DMS 273 treated with DMSO at 0.1 percent for 48 hours (cell line): ENCODE results near the gene TOR4A.
"Not testable (repeated sequence)": the region's sequence is repeated elsewhere in the genome, so short reads cannot be mapped to it uniquely, and the experiment has no call there.

ENCODE experiments used
- DNase-seq: peaks from one replicate; lab custom pipeline; 2025; lab: John Stamatoyannopoulos, UW

The TOR4A gene

DNA sequence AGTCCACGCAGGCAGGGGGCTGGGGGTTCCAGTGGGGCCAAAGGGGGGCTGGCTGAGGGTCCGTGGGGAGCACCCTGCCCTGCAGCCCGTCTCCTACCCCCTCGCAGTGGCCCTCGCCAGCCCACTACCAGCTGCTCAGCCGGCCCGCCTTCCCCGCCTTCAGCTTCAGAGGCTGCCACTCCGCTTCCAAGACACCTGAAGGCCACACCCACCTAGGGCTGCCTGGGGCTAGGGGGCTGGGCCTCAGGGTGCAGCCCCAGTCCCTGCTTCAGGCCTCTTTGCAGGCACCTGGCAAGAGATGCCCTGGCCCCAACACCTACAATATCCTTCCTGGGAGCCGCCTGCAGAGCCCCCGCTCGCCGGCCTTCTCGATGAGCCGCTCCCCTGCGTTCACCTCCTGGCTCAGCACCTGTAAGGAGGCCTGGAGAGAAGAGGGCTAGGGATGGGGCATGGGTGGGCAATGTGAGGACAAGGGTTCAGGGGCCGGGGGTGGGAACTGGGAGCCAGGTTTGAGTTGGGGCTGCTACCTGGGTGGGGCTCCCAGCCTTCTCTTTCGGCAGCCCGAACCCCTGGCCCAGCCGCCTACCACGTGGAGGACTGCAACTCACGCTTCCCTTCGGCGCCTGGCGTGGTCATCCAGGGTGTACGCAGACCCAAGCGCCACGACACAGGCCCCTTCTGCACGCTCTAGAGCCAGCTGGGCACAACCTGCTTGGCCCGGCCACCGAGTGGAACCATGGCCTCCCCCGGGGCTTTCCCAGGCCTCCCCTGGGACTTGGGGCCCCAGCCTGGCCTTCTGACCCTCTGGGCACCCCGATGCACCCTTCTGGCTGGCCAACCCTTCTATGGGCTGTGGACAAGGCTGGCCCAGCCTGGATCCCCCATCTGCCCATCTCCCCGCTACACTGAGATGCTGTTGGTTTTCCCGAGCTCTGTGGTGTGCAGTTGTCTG lies 24.7 kb upstream of the TOR4A start:
- DNase-seq = no peak

DNA sequence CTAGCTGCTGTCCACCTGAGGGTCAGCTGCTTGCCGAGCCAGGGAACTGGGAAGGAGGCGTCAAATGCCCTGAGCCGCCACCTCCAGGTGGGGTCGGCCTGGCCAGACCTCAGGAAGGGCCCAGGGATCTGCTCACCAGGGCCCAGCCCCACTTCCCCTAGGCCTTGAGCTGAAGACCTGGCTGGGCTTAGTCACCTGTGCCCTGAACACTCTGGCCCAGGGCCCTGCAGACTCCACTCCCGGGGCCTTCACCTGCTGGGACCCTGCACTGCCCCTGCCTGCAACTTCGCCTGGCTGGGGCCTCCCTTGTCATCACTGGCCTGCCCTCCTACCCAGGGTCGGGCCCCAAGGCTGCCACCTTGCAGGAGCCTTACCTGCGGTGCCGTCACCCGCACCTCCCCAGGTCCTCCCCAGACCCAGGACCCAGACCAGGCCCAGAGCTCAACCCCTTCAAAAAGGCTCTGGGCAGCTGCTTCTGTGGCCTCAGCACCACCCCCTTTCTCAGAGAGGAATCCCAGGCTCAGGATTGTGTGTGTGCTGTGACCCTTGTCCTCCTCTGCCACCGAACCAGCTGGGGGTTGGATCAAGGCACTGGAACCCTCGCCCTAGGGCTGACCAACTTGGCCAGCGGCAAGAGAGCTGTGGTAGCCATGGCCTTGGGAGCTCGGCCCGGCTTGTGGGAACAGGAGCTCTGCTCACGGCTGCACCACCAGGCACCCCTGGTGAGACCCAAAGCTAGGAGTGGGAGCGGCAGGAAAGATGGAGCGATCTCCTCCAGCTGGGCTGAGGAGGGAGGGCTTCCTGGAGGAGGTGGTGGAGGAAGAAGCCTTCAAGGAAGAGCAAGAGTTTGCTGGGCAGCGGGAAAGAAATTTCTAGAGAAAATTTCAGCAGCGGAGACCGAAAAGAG lies 23.6 kb upstream of the TOR4A start:
- DNase-seq = no peak

DNA sequence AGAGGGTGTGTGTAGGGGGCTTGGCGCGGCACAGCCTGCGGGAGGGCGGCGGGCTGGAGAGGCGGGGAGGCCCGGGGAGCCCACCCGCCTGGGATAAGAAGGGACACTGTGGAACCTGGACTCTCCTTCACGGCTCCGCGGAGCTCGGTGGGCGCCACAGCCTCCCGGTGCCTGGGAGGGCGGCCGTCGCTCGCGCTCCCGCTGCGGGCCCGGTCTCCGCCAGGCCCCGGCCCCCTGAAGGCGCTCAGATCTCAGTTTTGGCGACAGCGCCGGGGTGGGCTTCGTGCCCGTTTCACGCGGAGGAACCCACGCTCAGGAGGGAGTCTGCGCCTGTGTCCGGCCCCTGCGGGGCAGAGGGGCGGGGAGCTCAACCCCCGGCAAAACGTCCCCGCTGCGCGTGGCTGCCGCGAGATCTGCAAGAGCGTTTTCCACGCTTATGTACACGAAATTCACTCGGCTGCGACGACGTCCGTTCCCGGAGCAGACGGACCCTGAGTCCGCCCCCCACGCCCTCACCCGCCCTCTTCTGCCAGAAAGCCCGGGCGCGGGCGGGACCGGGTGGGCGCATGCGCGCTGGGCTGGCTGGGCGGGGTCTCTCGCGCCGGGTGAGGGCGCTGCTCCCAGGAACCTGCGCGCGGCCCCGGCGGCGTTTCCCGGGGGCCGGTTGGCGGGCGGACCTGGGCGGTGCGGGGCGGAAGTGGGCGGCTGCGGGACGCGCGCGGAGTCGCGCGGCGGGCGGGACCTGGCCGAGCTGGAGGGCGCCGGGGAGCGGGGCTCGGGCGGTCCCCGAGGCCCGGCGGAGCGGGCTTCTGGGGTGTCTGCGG lies 22.7 kb upstream of the TOR4A start, which contains the start of gene NELFB:
Gene NELFB, plus strand, starts transcription at position 704 of the 824 bp plus-strand sequence.
- DNase-seq = no peak

DNA sequence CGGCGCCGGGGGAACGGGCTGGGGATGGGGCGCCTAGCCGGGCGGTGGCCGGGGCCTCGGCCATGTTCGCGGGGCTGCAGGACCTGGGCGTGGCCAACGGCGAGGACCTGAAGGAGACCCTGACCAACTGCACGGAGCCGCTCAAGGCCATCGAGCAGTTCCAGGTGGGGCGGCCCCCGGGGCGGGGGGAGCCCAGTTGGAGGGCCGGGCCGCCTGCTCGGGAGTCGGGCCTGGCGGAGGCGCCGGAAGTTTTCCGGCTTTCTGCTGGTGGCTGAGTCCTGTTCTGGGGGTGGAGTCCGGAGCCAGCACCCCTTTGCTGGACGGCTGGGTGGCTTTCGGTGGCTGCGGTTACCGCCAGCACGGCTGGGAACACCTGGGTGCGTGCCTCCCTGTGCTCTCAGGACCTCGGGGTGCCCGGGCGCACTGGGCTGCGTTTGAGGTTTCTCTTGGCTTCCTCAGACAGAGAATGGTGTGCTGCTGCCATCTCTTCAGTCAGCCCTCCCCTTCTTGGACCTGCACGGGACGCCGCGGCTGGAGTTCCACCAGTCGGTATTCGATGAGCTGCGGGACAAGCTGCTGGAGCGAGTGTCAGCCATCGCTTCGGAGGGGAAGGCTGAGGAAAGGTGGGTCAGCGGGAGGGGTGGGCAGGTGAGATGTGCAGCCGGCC lies 21.9 kb upstream of the TOR4A start:
- DNase-seq = no peak

DNA sequence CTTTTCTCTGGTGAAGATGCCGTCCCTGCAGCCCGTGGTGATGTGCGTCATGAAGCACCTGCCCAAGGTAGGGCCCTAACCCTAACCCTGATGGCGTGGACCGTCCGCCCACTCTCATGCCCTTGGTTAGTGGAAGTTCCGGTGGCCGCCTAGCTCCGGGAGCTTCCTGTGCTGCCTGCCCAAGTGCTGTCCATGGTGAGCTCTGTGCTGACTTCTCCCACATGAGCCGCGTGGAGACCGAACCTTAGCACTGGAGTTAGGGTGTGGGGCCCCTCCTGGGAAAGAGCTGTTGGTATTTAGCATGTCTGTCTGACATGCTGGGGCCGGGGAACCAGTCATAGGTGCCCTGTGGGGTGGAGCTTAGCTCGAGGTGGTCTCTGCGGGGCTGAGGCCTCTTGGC lies 21.2 kb upstream of the TOR4A start:
- no peak for DNase-seq

DNA sequence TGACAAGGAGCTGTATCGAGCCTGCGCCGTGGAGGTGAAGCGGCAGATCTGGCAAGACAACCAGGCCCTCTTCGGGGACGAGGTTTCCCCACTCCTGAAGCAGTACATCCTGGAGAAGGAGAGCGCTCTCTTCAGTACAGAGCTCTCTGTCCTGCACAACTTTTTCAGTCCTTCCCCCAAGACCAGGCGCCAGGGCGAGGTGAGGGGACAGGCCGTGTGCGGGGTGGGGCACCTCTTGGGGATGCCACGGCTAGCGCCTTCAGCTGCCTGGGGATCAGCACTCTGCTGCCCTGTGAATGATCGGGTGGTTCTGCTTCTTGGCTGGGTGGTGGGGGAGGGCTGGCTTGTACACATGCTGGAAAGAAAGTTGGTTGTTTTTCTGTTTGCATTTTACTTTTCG lies 20.7 kb upstream of the TOR4A start:
- DNase-seq = no peak

DNA sequence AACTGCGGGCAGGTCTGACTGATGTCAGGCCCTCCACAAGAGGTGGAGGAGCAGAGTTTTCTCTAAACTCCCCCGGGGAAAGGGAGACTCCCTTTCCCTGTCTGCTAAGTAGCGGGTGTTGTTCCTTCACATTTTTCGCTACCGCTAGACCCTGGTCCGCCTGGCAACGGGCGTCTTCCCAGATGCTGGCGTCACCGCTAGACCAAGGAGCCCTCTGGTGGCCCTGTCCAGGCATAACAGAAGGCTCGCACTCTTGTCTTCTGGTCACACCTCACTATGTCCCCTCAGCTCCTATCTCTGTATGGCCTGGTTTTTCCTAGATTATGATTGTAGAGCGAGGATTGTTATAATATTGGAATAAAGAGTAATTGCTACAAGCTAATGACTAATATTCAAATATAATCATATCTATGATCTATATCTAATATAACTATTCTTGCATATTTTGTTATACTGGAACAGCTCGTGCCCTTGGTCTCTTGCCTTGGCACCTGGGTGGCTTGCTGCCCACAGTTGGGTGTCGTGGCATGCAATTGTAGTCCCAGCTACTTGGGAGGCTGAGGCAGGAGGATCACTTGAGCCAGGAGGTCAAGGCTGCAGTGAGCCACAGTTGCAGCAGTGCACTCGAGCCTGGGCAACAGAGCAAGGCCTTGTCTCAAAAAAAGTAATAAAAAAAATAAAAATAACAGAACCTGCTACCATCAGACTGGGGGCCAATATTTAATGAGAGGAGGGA lies 15.2 kb upstream of the TOR4A start:
- DNase-seq = not testable (repeated sequence)

DNA sequence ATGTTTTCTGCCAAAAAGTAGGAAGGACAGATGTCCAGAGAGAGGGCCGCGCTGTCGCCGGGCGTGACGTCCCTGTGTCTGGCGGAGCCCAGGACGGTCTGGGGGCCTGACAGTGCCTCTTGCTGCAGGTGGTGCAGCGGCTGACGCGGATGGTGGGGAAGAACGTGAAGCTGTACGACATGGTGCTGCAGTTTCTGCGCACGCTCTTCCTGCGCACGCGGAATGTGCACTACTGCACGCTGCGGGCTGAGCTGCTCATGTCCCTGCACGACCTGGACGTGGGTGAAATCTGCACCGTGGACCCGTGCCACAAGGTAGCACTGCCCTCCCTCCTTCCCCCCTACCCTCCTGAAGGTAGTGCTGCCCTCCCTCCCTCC lies 14.6 kb upstream of the TOR4A start:
- DNase-seq = no peak

DNA sequence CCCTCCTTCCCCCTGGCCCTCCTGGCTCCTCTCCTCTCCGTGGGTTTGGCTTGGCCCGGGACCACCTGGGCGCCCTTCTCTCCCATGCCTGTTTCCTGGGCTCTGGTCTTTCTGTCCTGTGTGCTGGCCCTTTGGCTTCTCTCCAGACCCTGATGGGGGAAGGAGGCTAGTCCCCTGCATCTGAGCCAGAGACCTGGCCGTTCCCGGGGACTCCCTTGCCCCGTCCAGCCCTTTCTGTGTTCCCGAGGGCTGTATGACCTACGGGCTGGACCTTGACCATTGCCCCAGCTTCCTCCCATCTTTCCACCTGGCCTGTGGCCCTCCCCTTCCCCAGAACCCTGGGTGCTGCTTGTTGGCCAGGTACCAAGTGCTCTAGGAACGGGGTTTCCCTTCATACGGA lies 14.0 kb upstream of the TOR4A start:
- DNase-seq = no peak

DNA sequence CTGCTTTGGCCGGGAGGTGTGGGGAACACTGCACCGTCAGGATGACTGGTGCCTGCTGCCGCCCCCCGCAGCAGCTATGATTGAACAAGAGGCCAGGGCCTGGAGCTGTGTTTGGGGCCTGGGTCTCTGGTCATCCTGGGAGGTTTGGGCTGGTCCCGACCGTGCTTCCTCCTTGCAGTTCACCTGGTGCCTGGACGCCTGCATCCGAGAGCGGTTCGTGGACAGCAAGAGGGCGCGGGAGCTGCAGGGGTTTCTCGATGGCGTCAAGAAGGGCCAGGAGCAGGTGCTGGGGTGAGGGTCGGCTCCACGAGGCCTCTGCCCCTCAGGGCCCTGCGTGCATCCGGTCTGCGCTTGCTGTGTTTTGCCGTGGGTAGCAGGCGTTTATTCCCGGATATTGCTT lies 13.5 kb upstream of the TOR4A start:
- no peak for DNase-seq

DNA sequence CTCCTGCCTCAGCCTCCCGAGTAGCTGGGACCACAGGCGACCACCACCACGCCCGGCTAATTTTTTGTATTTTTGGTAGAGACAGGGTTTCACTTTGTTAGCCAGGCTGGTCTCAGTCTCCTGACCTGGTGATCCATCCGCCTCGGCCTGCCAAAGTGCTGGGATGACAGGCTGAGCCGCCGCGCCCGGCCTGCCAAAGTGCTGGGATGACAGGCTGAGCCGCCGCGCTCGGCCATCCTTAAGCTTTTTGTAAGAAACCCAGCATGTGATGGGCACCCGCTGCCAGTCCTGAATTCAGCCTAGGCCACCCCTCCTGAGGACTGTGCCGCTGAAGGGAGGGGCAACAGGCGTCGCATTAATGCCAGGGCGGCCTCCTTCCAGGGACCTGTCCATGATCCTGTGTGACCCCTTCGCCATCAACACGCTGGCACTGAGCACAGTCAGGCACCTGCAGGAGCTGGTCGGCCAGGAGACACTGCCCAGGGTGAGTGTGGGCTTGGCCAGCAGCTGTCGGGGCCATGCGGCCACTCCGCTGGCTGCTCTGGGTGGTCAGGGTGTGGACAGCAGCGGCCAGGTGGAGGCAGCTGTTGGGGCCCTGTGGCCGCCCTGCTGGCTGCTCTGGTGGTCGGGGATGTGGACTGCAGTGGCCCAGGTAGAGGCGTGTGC lies 11.9 kb upstream of the TOR4A start:
- no peak for DNase-seq

DNA sequence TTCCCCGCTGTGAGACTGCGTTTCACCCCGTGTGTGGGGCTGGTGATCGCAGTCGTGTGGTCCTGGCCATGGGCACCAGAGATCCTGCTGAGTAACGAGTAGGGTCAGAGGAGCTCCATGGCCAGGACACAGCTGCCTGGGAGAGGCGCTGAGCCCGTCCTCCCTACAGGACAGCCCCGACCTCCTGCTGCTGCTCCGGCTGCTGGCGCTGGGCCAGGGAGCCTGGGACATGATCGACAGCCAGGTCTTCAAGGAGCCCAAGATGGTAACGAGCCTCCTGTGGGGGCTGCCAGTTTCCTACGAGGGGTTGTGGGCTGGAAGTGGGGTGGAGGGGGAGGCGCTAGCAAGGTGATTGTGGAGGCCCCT lies 11.4 kb upstream of the TOR4A start:
- no peak for DNase-seq

DNA sequence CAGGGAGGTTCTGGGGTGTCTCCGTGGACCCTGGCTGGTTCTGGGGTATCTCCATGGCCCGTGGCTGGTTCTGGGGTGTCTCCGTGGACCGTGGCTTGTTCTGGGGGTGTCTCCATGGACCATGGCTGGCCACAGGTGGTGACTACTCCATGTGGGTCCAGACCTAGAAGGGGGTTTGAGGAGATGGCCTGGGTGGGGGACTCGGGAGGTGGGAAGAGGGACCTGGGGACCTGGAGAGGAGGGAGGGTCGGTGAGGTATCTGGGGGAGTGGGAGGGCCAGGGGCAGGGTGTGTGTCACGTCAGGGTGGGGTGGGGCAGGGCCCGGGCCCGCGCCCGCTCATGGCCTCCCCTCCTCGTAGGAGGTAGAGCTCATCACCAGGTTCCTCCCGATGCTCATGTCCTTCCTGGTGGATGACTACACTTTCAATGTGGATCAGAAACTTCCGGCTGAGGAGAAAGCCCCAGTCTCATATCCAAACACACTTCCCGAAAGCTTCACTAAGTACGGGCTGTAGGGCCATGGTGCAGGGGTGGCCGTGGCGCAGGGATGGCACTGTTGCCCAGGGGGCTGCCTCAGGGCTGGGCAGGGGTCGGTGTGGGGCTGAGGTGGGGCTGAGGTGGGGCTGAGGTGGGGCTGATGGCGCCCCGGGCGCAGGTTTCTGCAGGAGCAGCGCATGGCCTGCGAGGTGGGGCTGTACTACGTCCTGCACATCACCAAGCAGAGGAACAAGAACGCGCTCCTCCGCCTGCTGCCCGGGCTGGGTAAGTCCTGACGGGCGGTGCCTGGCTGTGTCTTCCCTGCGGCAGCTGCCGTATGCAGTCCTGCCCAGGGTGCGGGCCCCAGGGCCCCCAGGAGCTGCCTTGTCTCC lies 10.7 kb upstream of the TOR4A start:
- no peak for DNase-seq

DNA sequence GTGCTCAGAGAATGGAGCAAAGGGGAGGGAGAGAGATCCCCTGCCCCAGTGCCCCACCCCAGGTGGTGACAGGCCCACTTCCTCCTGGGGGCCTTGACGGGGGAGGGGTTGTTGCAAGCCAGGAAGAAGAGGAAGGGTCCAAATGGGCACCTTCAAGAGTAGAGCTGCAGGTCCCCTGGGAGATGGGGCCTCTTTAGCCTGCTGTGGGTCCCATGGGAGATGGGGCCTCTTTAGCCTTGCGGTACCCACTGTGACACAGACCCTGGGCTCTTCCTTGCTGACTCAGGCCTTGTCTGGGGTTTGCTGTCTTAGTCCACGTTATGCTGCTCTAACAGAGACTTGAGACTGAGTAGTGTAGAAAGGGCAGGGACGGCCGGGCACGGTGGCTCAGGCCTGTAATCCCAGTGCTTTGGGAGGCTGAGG lies 9.6 kb upstream of the TOR4A start:
- no peak for DNase-seq

DNA sequence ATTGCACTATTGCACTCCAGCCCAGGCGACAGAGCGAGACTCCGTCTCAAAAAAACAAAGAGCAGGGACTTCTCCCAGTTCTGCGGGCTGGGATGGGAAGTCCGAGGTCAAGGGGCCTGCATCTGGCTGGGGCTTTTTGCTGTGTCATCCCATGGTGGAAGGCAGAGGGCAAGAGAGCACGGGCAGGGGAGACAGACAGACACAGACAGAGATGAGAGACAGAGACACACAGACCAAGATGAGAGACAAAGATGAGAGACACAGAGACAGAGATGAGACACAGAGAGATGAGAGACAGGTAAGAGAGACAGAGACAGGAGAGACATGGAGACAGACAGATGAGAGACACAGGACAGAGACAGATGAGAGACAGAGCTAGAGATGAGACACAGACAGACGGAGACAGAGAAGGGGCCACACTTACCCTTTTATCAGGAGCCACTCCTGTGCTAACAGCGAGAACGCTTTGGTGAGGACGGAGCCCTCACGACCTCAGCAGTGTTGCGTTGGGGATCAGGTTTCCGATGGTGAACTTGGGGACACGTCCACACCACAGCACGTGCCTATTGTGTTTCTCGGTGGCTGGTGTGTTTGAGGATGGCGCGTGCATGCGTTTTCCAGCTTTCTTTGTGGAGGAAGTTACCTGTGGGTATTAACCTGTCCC lies 8.9 kb upstream of the TOR4A start:
- DNase-seq = no peak

DNA sequence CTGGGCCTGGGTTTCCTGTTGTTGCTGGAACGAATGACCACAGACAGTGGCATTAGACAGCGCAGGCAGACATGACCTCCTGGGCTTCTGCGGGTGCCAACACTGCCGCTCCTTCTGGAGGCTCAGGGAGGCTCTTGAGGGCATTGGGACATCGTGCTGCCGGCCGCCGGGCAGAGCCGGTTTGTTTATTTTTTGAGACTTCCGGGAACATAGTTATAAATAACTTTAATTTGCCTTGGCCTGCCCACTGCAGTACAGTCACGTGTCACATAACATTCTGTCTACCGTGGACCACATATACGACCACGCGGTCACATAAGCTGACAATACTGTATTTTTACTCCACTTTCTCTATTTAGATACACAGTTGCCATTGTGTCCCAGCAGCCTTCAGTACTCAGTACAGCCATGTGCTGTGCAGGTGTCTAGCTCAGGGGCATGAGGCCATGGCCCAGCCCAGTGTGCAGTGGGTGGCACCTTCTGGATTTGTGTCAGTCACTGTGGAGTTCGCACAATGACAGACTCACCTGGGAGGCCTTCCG lies 8.2 kb upstream of the TOR4A start:
- no peak for DNase-seq

DNA sequence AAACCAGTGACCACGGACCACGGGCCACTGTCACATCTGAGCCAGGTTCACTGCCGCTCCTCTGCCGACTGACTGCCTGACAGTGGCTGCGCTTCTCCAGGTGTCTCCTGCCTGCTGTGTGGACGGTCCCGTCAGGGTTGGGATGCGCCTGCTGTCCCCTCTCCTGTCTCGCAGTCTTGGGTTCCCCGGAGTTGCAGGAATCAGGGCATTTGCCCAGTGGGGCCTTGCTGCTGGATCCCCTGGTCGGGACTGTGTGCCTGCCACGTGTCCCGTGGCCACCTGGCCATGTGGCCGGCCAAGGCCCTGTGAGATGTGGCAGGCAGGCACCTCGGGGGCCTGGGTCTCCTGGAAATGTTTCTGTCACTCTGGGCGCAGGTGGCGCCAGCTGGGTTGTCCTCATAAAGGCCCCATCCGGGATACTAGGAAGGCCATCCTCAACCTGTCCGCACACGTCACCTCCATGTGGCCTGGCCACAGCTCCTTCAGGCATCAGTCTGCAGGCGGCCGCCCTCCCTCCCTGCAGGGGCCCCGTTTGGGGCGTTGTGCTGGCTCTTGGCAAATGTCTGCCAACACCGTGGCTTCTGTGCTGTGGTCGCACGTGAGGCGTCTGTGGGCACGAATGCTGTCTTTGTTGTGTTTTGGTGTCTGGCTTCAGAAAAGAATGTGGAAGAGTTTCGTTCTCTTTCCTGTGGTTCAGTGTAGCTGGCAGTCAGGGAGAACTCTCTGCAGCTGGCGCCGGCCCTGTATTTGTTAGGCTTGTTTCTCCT lies 6.4 kb upstream of the TOR4A start:
- no peak for DNase-seq

DNA sequence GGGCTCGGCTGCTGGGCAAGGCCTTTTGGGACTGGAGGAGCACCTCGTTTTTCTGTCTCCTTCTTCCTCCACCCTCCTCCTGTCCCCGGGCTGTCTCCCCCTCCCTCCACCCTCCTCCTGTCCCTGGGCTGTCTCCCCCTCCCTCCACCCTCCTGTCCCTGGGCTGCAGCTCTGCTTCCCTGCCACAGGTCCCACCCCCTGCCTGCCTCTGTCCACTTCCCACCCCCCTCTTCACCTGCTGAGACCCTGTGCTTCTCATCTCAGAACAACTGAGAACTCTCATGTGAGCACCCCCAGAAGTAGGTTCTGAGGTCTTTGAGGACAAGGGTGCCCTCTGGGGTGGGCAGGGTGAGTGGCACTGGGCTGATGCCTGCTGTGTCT lies 5.8 kb upstream of the TOR4A start:
- no peak for DNase-seq
